Measurements from ENCODE around the gene TRPM3. TPM values are rescaled to one million over a fixed set of nuclear protein-coding genes. Genes with fewer than 3 reads are reported as not detected.

TRPM3 gene
- total and polyA plus RNA-seq, 2 experiments from 2014 or later = 0.24 TPM; not detected in 1

- Histone ChIP-seq H3K27ac (no peak overlapping the region), H3K4me1 (ENCODE audit: low read depth) (no peaks in the 10 kb centered on the region), H3K27me3 (no peaks in the 10 kb centered on the region), H3K36me3 (no peaks in the 10 kb centered on the region), H3K4me3 (no peak overlapping the region), H3K9me3 (ENCODE audit: low read depth) (no peaks in the 10 kb centered on the region)
- DNase-seq (ENCODE audit: low read depth in 1 of 2, low spot score in 1 of 2) = no peak
- TF ChIP-seq, protein P1, sequence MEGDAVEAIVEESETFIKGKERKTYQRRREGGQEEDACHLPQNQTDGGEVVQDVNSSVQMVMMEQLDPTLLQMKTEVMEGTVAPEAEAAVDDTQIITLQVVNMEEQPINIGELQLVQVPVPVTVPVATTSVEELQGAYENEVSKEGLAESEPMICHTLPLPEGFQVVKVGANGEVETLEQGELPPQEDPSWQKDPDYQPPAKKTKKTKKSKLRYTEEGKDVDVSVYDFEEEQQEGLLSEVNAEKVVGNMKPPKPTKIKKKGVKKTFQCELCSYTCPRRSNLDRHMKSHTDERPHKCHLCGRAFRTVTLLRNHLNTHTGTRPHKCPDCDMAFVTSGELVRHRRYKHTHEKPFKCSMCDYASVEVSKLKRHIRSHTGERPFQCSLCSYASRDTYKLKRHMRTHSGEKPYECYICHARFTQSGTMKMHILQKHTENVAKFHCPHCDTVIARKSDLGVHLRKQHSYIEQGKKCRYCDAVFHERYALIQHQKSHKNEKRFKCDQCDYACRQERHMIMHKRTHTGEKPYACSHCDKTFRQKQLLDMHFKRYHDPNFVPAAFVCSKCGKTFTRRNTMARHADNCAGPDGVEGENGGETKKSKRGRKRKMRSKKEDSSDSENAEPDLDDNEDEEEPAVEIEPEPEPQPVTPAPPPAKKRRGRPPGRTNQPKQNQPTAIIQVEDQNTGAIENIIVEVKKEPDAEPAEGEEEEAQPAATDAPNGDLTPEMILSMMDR (IDR thresholded peaks at IDR 0.05; ENCODE audit: low read depth, low read length) = no peak
Observed at GRCh38 chr9:70948744-70949143, 172.7 kb downstream of the TRPM3 start.

DNA sequence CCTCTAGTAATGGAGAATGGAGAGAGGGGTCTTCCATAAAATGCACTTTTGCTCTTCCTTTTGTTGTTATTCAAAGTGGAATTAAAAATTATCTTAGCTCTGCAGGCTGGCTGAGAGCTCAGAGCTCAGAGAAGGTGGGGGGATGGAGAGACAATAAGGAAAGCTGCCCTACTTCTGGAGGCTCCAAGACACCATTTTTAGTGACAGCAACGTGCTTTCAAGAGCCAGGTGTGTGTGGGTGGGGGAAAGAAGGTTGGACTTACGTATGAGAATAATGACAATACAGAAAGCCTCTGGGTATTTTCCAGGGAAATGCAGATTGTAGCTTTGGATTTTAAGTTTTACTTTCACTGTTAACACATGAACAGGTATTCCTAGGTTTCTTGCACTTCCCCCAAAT is 173.9 kb downstream of the TRPM3 start:
- H3K27me3 ChIP-seq = no peaks in the 10 kb centered on the region
- H3K9me3 ChIP-seq (ENCODE audit: low read depth) = no peaks in the 10 kb centered on the region
- no peaks in the 10 kb centered on the region for H3K36me3 ChIP-seq
- TF ChIP-seq, protein P1 (IDR thresholded peaks at IDR 0.05; ENCODE audit: low read depth, low read length) = no peak
- H3K4me3 ChIP-seq = no peak overlapping the region
- DNase-seq (ENCODE audit: low read depth in 1 of 2, low spot score in 1 of 2) = no peak
- no peak overlapping the region for H3K27ac ChIP-seq
- no peaks in the 10 kb centered on the region for H3K4me1 ChIP-seq (ENCODE audit: low read depth)

GRCh38 chr9:70947086-70947485 is 174.3 kb downstream of the TRPM3 start:
- no peaks in the 10 kb centered on the region for H3K27me3 ChIP-seq
- DNase-seq (ENCODE audit: low read depth in 1 of 2, low spot score in 1 of 2) = no peak
- H3K36me3 ChIP-seq = no peaks in the 10 kb centered on the region
- no peaks in the 10 kb centered on the region for H3K9me3 ChIP-seq (ENCODE audit: low read depth)
- TF ChIP-seq, protein P1 (IDR thresholded peaks at IDR 0.05; ENCODE audit: low read depth, low read length) = no peak
- H3K27ac ChIP-seq = no peak overlapping the region
- no peak overlapping the region for H3K4me3 ChIP-seq
- no peaks in the 10 kb centered on the region for H3K4me1 ChIP-seq (ENCODE audit: low read depth)

GRCh38 chr9:70945301-70945700 is 176.1 kb downstream of the TRPM3 start:
- Histone ChIP-seq H3K27ac (no peak overlapping the region), H3K4me3 (no peak overlapping the region), H3K9me3 (ENCODE audit: low read depth) (no peaks in the 10 kb centered on the region), H3K27me3 (no peaks in the 10 kb centered on the region), H3K4me1 (ENCODE audit: low read depth) (no peaks in the 10 kb centered on the region), H3K36me3 (no peaks in the 10 kb centered on the region)
- no peak for DNase-seq (ENCODE audit: low read depth in 1 of 2, low spot score in 1 of 2)
- TF ChIP-seq, protein P1 (IDR thresholded peaks at IDR 0.05; ENCODE audit: low read depth, low read length) = no peak

GRCh38 chr9:70941191-70941590 is 180.2 kb downstream of the TRPM3 start:
- Histone ChIP-seq H3K27ac (no peak overlapping the region), H3K9me3 (ENCODE audit: low read depth) (no peaks in the 10 kb centered on the region), H3K36me3 (no peaks in the 10 kb centered on the region), H3K4me3 (no peak overlapping the region), H3K27me3 (no peaks in the 10 kb centered on the region), H3K4me1 (ENCODE audit: low read depth) (no peaks in the 10 kb centered on the region)
- TF ChIP-seq, protein P1 (IDR thresholded peaks at IDR 0.05; ENCODE audit: low read depth, low read length) = no peak
- DNase-seq (ENCODE audit: low read depth in 1 of 2, low spot score in 1 of 2) = no peak

GRCh38 chr9:70940605-70941004 is 180.8 kb downstream of the TRPM3 start:
- H3K4me1 ChIP-seq (ENCODE audit: low read depth) = no peaks in the 10 kb centered on the region
- H3K27me3 ChIP-seq = no peaks in the 10 kb centered on the region
- no peak overlapping the region for H3K4me3 ChIP-seq
- no peak overlapping the region for H3K27ac ChIP-seq
- no peaks in the 10 kb centered on the region for H3K9me3 ChIP-seq (ENCODE audit: low read depth)
- no peaks in the 10 kb centered on the region for H3K36me3 ChIP-seq
- DNase-seq (ENCODE audit: low read depth in 1 of 2, low spot score in 1 of 2) = no peak
- TF ChIP-seq, protein P1 (IDR thresholded peaks at IDR 0.05; ENCODE audit: low read depth, low read length) = no peak
